Left ventricle myocardium superior (tissue), 1 donor: ENCODE measurements around the gene HAUS3. TPM values are rescaled to one million over a fixed set of nuclear protein-coding genes. Genes with fewer than 3 reads are reported as not detected.

Experiments
- ATAC-seq: fragments of 200-7000 bp; cut with Tn5 transposase; one replicate; pipeline ENCODE4 v1.9.1; 2020; ENCODE audit warnings: mild to moderate bottlenecking, moderate library complexity
- DNase-seq: peaks from one replicate; pipeline ENCODE4 v3.0.0-alpha.2; 2020
- intact Hi-C: fragments of 100-400 bp; cut with micrococcal nuclease; formaldehyde crosslinking; loops from one replicate; pipeline ENCODE4 v1.11.0; 2022
- total RNA-seq: library from RNA; stranded (reverse); fragmentation: NEBNext Ultra II Directional; extraction: Animal tissue kit (Norgen Biotek cat#: 25700); gene quantifications from one replicate; pipeline ENCODE4 v1.2.1, GENCODE V29; 2021
- donor health status: DM: no; HTN: yes; CAD: no; lungs with severe emphysema.

The HAUS3 gene
- total RNA-seq, 1 donor from 2014 or later: 8.2 TPM

DNA sequence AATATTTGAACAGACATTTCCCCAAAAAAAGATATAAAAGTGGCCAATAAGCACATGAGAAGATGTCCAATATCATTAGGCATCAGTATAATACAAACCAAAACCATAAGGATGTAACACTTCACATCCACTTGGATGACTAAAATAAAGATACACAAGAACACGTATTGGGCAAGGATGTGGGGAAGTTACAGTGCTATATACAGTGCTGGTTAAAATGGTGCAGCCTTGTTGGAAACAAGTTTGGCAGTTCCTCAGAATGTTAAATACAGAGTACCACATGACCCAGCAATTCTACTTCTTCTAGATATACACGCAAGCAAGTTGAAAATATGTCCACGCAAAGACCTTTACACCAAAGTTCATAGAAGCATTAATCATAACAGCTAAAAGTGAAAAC is 58.9 kb downstream of the HAUS3 start:
- intact Hi-C loops: no loop called here
- no peak for ATAC-seq
- no peak for DNase-seq

DNA sequence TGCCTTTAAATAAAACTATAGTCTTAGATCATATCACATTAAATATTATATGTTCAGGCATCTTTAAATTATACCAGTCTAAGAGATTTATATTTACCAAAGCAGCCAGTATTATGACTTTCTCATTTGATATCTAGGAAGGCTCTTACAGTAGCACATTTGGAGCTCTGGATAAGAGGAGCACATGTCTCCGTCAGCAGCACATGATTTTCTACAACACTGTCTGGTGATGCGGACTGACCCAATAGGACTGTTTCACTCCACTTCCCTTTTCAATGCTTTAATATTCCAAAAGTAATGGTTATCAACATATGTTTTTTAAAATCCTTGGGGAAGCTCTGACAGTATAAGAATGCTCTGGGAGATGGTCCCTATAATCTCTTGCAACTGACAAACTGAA is 61.5 kb downstream of the HAUS3 start:
- intact Hi-C loops: no loop called here
- DNase-seq: no peak
- ATAC-seq: no peak

DNA sequence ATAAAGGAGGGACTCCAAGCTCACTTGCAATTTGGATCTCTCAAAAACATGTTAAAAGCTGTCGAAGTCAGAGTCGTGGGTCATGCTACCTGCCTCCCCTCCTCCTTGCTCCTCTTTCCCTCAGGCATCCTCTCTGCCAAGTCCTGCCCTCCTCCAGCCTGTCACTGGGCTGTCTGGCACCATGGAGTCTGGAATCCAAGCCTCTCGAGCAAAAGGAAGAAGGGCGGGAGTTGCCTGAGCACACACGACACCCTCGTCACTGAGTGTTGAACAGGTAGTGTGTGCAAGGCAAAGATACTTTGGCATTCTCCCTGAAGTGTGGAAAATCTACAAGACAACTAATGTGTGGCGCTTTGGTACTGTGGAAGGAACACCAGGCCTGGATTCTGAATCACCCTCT is 62.2 kb downstream of the HAUS3 start:
- intact Hi-C loops: no loop called here
- DNase-seq (no peak), ATAC-seq (no peak)

DNA sequence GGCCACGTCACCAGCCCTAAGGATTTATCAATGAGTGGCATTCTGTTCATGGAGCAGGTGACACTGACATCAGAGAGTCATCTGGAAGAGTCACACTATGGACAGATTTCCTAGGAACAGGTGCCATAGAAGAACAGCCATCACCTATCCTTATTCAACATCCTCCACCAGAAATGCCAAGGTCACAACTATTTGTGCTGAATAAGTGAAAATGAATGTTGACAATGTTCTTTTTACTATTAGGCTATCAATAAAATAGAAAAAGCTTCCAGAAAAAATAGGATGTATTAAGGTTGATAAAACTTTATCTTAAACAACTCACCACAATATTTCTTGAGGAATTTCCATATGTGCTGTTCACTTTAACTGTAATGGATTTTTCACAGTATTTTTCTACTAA is 62.9 kb downstream of the HAUS3 start:
- intact Hi-C loops: no loop called here
- no peak for ATAC-seq

More for the DNA sequence above, 62.9 kb downstream of the HAUS3 start:
- no peak for DNase-seq

Other genes starting within 250 kb of the HAUS3 start
- gene NELFA, start 233.1 kb downstream of the HAUS3 start, total RNA-seq: 10.0 TPM
- gene NAT8L, start 182.8 kb downstream of the HAUS3 start, total RNA-seq: 0.82 TPM
- 1.9 TPM for gene POLN, start within 50 bp of the HAUS3 start, total RNA-seq
- gene MXD4, start 20.0 kb upstream of the HAUS3 start, total RNA-seq: 44.0 TPM
- gene ZFYVE28, start 176.5 kb upstream of the HAUS3 start, total RNA-seq: 5.6 TPM
- not detected for gene CFAP99, start 176.8 kb upstream of the HAUS3 start, total RNA-seq
- gene RNF4, start 227.0 kb upstream of the HAUS3 start, total RNA-seq: 26.1 TPM